IMR-90 (cell line): ENCODE data around the gene TMEM50B.

Experiments
- BHLHE40 ChIP-seq: fragments of 150-350 bp; IDR thresholded peaks from 2 replicates; pipeline ENCODE4 v1.6.1; 2016; ENCODE audit warnings: mild to moderate bottlenecking, low read depth, low read length
- CEBPB ChIP-seq: IDR thresholded peaks from 2 replicates; pipeline ENCODE4 v1.6.1; 2012; ENCODE audit warnings: low read depth, low read length, improper control_type of control experiment
- ELK1 ChIP-seq: fragments of 150-350 bp; IDR thresholded peaks from 2 replicates; pipeline ENCODE4 v1.6.1; 2016; ENCODE audit warnings: low read depth, mild to moderate bottlenecking, low read length, moderate library complexity, borderline replicate concordance
- FOS ChIP-seq: fragments of 150-350 bp; IDR thresholded peaks from 2 replicates; pipeline ENCODE4 v1.6.1; 2016; ENCODE audit warnings: low read depth, low read length
- MAFK ChIP-seq: IDR thresholded peaks from 2 replicates; pipeline ENCODE4 v1.6.1; 2012; ENCODE audit warnings: low read depth, low read length, improper control_type of control experiment
- POLR2A ChIP-seq: IDR thresholded peaks from 2 replicates; pipeline ENCODE4 v1.6.1; 2012; ENCODE audit warnings: mild to moderate bottlenecking, low read depth, low read length
- RCOR1 ChIP-seq: IDR thresholded peaks from 2 replicates; pipeline ENCODE4 v1.6.1; 2012; ENCODE audit warnings: mild to moderate bottlenecking, low read length, improper control_type of control experiment; ENCODE audit not compliant: insufficient replicate concordance
- SMC3 ChIP-seq: fragments of 150-350 bp; IDR thresholded peaks from 2 replicates; pipeline ENCODE4 v1.6.1; 2016; ENCODE audit warnings: low read depth, mild to moderate bottlenecking, antibody characterized with exemption, low read length, moderate library complexity
- USF2 ChIP-seq: fragments of 150-350 bp; IDR thresholded peaks from 2 replicates; pipeline ENCODE4 v1.6.1; 2017; ENCODE audit warnings: mild to moderate bottlenecking, antibody characterized with exemption, low read length, low read depth
- TF ChIP-seq, protein P1 (sequence below): conservative IDR thresholded peaks from 2 replicates; pipeline ENCODE4 v1.5.1; 2012; ENCODE audit warnings: mild to moderate bottlenecking, low read depth, low read length, improper control_type of control experiment

DNA sequence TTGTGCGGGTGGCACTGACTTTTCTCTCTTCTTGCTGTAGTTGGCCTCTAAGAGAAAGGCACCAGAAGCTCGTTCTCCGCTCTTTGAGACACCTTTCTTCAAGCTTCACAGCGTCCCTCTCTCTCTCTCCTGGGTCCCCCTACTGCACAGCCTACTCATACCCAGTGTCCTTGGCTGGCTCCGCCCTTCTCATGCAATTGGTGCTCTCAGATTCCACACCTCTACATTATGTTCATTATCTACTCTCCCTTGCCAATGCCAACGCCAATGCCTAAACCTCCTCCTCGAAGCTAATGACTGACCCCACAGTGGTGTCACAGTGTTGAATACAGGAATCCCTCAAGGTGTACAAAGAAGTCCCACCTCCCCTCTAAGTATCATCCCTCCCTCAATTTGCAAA lies 16.6 kb upstream of the TMEM50B start:
- TF ChIP-seq, protein P1, sequence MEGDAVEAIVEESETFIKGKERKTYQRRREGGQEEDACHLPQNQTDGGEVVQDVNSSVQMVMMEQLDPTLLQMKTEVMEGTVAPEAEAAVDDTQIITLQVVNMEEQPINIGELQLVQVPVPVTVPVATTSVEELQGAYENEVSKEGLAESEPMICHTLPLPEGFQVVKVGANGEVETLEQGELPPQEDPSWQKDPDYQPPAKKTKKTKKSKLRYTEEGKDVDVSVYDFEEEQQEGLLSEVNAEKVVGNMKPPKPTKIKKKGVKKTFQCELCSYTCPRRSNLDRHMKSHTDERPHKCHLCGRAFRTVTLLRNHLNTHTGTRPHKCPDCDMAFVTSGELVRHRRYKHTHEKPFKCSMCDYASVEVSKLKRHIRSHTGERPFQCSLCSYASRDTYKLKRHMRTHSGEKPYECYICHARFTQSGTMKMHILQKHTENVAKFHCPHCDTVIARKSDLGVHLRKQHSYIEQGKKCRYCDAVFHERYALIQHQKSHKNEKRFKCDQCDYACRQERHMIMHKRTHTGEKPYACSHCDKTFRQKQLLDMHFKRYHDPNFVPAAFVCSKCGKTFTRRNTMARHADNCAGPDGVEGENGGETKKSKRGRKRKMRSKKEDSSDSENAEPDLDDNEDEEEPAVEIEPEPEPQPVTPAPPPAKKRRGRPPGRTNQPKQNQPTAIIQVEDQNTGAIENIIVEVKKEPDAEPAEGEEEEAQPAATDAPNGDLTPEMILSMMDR = no peak
- TF ChIP-seq USF2 = no peak
- no peak for TF ChIP-seq POLR2A
- TF ChIP-seq CEBPB = no peak
- TF ChIP-seq MAFK = no peak
- no peak for TF ChIP-seq FOS
- TF ChIP-seq ELK1 = no peak
- TF ChIP-seq BHLHE40 = no peak
- no peak for TF ChIP-seq SMC3
- TF ChIP-seq RCOR1 = no peak
